Measurements from ENCODE around the gene CNOT3. TPM values are rescaled to one million over a fixed set of nuclear protein-coding genes. Genes with fewer than 3 reads are reported as not detected.

CNOT3 gene
- total and polyA plus RNA-seq, 2 of the 13 experiments (the other 11 are each of a cell fraction or from before 2014, with no cell fraction given): 4.3 to 5.8 TPM

- no peak overlapping the region for H3K9ac ChIP-seq (ENCODE audit: insufficient read depth, low read depth, low read length)
- no peak overlapping the region for H2AFZ ChIP-seq (ENCODE audit: low read length)
- H3K9me3 ChIP-seq (ENCODE audit: low read length): no peaks in the 10 kb centered on the region
- no peak for DNase-seq (ENCODE audit: low spot score)
- peaks cover 28% of the 10 kb centered on the region for H3K79me2 ChIP-seq (ENCODE audit: insufficient read depth, low read length)
- ChIA-PET POLR2A (interaction anchor here (6.4 kb wide), 1 partner anchor 12 kb away, joined by 78 read pairs; no protein-coding TSS in a partner anchor), CTCF (ENCODE audit: low intra/inter-chr PET ratio, low total read pairs) (no interaction called here)
- intact Hi-C loops (cut with micrococcal nuclease; ENCODE audit: unreplicated experiment): no loop called here
- no TSS peak for BruUV-seq (replicated peaks)
- FAIRE-seq: no peak
- peaks cover 10 to 33% of the 10 kb centered on the region in 2 experiments for H3K36me3 ChIP-seq (replicated peaks in 1 of 2; ENCODE audit: control insufficient read depth in 1 of 2, insufficient read depth in 2 of 2, low read length in 2 of 2)
- no peaks in the 10 kb centered on the region; a peak in 1 of 5 replicates for H3K27me3 ChIP-seq (ENCODE audit: control insufficient read depth in 1 of 2, insufficient read depth in 2 of 2, low read length in 2 of 2)
- H4K20me1 ChIP-seq (ENCODE audit: insufficient read depth, low read length): peaks cover 14% of the 10 kb centered on the region
- no peak overlapping the region for H3K27ac ChIP-seq (ENCODE audit: extremely low read length, insufficient read depth, low read length)
- H3K4me1 ChIP-seq (ENCODE audit: insufficient read depth, low read length): peaks cover 27% of the 10 kb centered on the region
- TF ChIP-seq SOX13 (IDR thresholded peaks at IDR 0.05) (no peak), SOX13 (CRISPR knock-in tag; conservative IDR thresholded peaks at IDR 0.05 in 1 of 2, IDR thresholded peaks at IDR 0.05 in 1 of 2) (no peak), MIER3 (CRISPR knock-in tag; IDR thresholded peaks at IDR 0.05; ENCODE audit: borderline replicate concordance) (no peak), ZBTB8A (CRISPR knock-in tag; IDR thresholded peaks at IDR 0.05; ENCODE audit: borderline replicate concordance, low read depth) (no peak), ZNF569 (CRISPR knock-in tag; IDR thresholded peaks at IDR 0.05; ENCODE audit: borderline replicate concordance) (no peak), CBX5 (CRISPR knock-in tag; IDR thresholded peaks at IDR 0.05; ENCODE audit: borderline replicate concordance) (no peak), ZNF562 (CRISPR knock-in tag; IDR thresholded peaks at IDR 0.05; ENCODE audit: borderline replicate concordance) (no peak), KLF16 (CRISPR knock-in tag; IDR thresholded peaks at IDR 0.05) (no peak), TEAD2 (CRISPR knock-in tag; IDR thresholded peaks at IDR 0.05) (no peak), TP53 (CRISPR knock-in tag; conservative IDR thresholded peaks at IDR 0.05) (no peak), HES4 (CRISPR knock-in tag; IDR thresholded peaks at IDR 0.05; ENCODE audit: borderline replicate concordance) (no peak), ZNF501 (CRISPR knock-in tag; IDR thresholded peaks at IDR 0.05) (no peak)
- no peak for ATAC-seq
- WGBS (ENCODE audit: low lambda C conversion rate): 100% methylated on average over 2 of the region's 3 CpGs
- no peak overlapping the region for H3K4me2 ChIP-seq (ENCODE audit: low read depth, low read length)
- in situ Hi-C loops (cut with HindIII; ENCODE audit: extremely low pct_ligation_motif_present, low pct_unique_long_range_greater_than_20kb): no loop called here
- H3K4me3 ChIP-seq (replicated peaks in 1 of 3; ENCODE audit: insufficient read depth in 1 of 3, low read depth in 2 of 3, low read length in 3 of 3): no peak overlapping the region
Measured at GRCh38 chr19:54197121-54197520, 59.6 kb downstream of the CNOT3 start.

All from HepG2 (cell line).